OCI-LY3 (cell line): ENCODE measurements around the gene FAM131A.

Experiments used
- H2AFZ ChIP-seq: fragments of 200-600, 300-600 bp; shearing (Covaris generic); 2 replicates; pipeline ENCODE4 v1.6.0; 2014; ENCODE audit warnings: antibody characterized with exemption, low read depth, low read length
- H3K27ac ChIP-seq: fragments of 200-600, 300-600 bp; sonication (generic); 2 replicates; pipeline ENCODE4 v1.5.1; 2014; ENCODE audit warnings: mild to moderate bottlenecking, low read length, moderate library complexity, mixed read lengths
- H3K27me3 ChIP-seq: fragments of 200-600, 300-600 bp; sonication (generic); 2 replicates; pipeline ENCODE4 v1.6.1; 2014; ENCODE audit warnings: low read depth, low read length, mixed read lengths
- H3K36me3 ChIP-seq: fragments of 200-600, 300-600 bp; sonication (generic); replicated peaks from 2 replicates; pipeline ENCODE3; 2014; ENCODE audit warnings: low read depth, low read length, mixed read lengths
- H3K4me1 ChIP-seq: fragments of 300-600, 200-600 bp; sonication (generic); 2 replicates; pipeline ENCODE4 v1.6.1; 2014; ENCODE audit warnings: low read length, mixed read lengths
- H3K4me2 ChIP-seq: fragments of 200-600, 300-600 bp; sonication (generic); 2 replicates; pipeline ENCODE4 v1.6.1; 2014; ENCODE audit warnings: low read length, mixed read lengths
- H3K4me3 ChIP-seq: fragments of 300-600, 200-600 bp; sonication (generic); 2 replicates; pipeline ENCODE4 v1.5.1; 2014; ENCODE audit warnings: antibody characterized with exemption, mild to moderate bottlenecking, low read length, moderate library complexity
- H3K79me2 ChIP-seq: fragments of 300-600, 200-600 bp; shearing (Covaris generic); 2 replicates; pipeline ENCODE4 v1.6.1; 2014; ENCODE audit warnings: mild to moderate bottlenecking, low read length, mixed read lengths
- H3K9ac ChIP-seq: fragments of 300-600, 200-600 bp; shearing (Covaris generic); 2 replicates; pipeline ENCODE4 v1.6.0; 2014; ENCODE audit warnings: mild to moderate bottlenecking, low read length, moderate library complexity
- H3K9me3 ChIP-seq: fragments of 200-600, 300-600 bp; shearing (Covaris generic); 2 replicates; pipeline ENCODE4 v1.6.1; 2014; ENCODE audit warnings: low read length, mixed read lengths; ENCODE audit not compliant: insufficient read depth
- H4K20me1 ChIP-seq: fragments of 200-600, 300-600 bp; sonication (generic); 2 replicates; pipeline ENCODE4 v1.6.1; 2016; ENCODE audit warnings: low read length, mixed read lengths; ENCODE audit not compliant: insufficient read depth
- EZH2phosphoT487 ChIP-seq: fragments of 200-600 bp; shearing (Covaris generic); IDR thresholded peaks from 2 replicates; pipeline ENCODE4 v1.6.1; 2018; ENCODE audit warnings: antibody characterized with exemption, mixed run types, low read depth
- TF ChIP-seq, protein P1 (sequence below): fragments of 200-600, 300-600 bp; sonication (generic); IDR thresholded peaks from 2 replicates; pipeline ENCODE4 v1.5.1; 2014; ENCODE audit warnings: antibody characterized with exemption, low read length, low read depth

FAM131A gene

DNA sequence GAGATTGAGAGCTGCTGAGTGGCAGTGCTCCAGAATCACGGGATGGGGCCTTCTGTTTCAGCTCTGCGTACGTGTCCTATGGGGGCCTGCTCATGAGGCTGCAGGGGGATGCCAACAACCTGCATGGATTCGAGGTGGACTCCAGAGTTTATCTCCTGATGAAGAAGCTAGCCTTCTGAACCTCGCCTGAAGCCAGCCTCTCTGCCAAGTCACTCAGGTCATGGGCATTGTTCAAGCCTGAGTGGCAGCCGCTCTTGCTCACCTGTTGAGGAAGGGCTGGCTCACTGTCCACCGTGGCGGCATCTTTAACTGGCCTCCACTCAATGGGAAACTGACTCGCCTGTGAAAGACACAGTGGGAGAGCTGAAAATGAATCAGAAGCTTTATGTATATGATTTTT lies 30.7 kb downstream of the FAM131A start:
- Histone ChIP-seq H4K20me1 (0 out of 2 replicates have a peak, but pooled peaks cover 4% of the 10 kb centered on the region), H3K9me3 (no peaks in the 10 kb centered on the region), H3K4me2 (no peak overlapping the region), H3K79me2 (peaks cover 22% of the 10 kb centered on the region), H3K36me3 (peaks cover 39% of the 10 kb centered on the region), H3K27ac (no peak overlapping the region), H3K27me3 (no peaks in the 10 kb centered on the region), H2AFZ (no peak overlapping the region), H3K4me3 (no peak overlapping the region), H3K4me1 (peaks cover 9% of the 10 kb centered on the region), H3K9ac (no peak overlapping the region)
- TF ChIP-seq EZH2phosphoT487, result no peak
- TF ChIP-seq, protein P1, sequence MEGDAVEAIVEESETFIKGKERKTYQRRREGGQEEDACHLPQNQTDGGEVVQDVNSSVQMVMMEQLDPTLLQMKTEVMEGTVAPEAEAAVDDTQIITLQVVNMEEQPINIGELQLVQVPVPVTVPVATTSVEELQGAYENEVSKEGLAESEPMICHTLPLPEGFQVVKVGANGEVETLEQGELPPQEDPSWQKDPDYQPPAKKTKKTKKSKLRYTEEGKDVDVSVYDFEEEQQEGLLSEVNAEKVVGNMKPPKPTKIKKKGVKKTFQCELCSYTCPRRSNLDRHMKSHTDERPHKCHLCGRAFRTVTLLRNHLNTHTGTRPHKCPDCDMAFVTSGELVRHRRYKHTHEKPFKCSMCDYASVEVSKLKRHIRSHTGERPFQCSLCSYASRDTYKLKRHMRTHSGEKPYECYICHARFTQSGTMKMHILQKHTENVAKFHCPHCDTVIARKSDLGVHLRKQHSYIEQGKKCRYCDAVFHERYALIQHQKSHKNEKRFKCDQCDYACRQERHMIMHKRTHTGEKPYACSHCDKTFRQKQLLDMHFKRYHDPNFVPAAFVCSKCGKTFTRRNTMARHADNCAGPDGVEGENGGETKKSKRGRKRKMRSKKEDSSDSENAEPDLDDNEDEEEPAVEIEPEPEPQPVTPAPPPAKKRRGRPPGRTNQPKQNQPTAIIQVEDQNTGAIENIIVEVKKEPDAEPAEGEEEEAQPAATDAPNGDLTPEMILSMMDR, result no peak

DNA sequence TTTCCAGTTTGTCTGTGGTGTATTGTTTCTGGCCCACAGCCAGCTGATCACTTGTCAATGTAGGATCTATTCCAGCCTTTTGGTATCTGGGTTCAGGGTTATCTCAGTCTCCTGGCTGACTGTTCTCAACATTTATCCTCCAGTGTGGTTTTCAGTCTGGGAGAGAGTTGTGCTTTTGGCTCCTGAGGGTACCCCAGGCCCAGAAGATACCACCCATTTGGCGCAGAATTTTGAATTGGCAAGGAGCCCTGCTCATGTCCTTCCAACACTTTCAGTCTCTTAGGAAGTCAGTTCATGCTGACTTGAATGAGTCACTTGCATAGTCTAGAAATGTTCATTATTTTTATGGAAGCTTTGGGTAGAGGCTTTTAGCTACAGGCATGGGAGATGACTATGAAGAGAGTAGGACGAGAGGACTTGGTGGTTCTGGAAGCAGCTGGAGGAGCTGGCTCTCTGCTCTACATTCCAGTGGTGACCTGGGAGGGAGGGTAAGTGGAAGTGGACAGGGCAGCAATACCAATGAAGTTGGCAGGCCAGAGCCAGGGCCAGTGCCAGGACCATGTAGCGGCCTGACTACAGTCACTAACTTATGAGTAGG lies 31.3 kb downstream of the FAM131A start:
- Histone ChIP-seq H3K4me3 (no peak overlapping the region), H3K36me3 (peaks cover 39% of the 10 kb centered on the region), H3K4me2 (no peak overlapping the region)

DNA sequence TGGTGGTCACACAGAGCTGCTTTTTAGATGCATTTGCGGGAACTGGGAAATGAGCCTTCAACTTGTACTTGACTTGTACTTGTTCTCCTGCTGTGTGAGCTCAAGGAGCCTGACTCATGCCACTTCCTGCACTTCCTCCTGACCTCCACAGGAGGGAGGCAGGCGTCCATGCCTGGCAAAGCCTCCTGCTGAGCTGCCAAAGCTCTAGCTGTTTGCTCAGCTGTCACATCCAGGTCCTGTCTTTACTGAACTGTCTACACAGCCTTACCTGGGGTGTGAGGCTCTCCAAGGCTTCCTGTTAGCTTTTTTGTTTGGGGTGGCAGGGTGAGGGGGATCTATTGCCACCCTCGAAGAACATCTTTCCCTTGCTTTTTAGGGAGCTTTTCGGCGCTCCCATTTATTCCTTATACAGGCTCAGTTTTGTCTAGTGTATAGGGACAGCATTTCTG lies 34.2 kb downstream of the FAM131A start:
- Histone ChIP-seq H3K4me1 (no peaks in the 10 kb centered on the region), H4K20me1 (no peaks in the 10 kb centered on the region), H3K27ac (no peak overlapping the region), H2AFZ (no peak overlapping the region), H3K27me3 (peaks cover 3% of the 10 kb centered on the region; the same call in 1 of the 2 replicates), H3K36me3 (peaks cover 25% of the 10 kb centered on the region), H3K4me3 (no peak overlapping the region), H3K9ac (no peak overlapping the region), H3K9me3 (no peaks in the 10 kb centered on the region), H3K79me2 (no peaks in the 10 kb centered on the region), H3K4me2 (no peak overlapping the region)
- TF ChIP-seq EZH2phosphoT487, result no peak
- TF ChIP-seq, protein P1, result peak; percentile 67

More for the DNA sequence above, 31.3 kb downstream of the FAM131A start:
- Histone ChIP-seq H2AFZ (no peak overlapping the region), H3K9ac (no peak overlapping the region), H3K27ac (no peak overlapping the region), H3K27me3 (no peaks in the 10 kb centered on the region), H3K79me2 (peaks cover 17% of the 10 kb centered on the region), H4K20me1 (0 out of 2 replicates have a peak, but pooled peaks cover 4% of the 10 kb centered on the region), H3K4me1 (peaks cover 9% of the 10 kb centered on the region), H3K9me3 (no peaks in the 10 kb centered on the region)
- TF ChIP-seq EZH2phosphoT487, result no peak
- TF ChIP-seq, protein P1, result no peak

DNA sequence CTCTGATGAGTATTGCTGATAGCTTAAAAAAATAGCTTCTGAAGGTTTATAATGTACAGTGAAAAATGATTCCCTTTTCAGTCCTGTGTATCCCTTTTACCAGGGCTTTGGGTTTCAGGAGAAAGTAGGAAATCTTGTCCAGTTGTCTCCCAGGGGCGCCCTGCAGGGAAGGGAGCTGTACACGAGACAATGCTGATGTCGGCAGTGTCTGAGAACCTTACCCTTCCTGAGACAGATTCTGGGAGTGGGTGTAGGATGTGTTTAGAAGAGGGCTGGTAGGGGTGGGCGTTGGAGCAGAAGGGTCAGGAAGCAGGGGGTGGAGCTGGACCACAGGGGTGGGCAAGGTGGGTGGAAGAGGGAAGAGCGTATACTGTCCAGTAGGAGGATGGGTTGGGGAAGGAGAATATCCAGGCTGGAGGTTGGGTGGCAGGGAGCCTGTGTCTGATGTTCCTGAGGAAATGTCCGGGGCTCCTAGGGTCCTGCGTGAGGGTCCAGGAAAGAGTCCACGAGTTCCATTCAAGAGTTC lies 35.0 kb downstream of the FAM131A start:
- H3K4me2 ChIP-seq, result no peak overlapping the region
- H3K79me2 ChIP-seq, result no peaks in the 10 kb centered on the region
- no peak overlapping the region for H3K4me3 ChIP-seq
- H2AFZ ChIP-seq, result no peak overlapping the region
- H3K36me3 ChIP-seq, result peaks cover 22% of the 10 kb centered on the region
- peaks cover 3% of the 10 kb centered on the region; the same call in 1 of the 2 replicates for H3K27me3 ChIP-seq
- H3K4me1 ChIP-seq, result no peaks in the 10 kb centered on the region
- no peak overlapping the region for H3K9ac ChIP-seq
- no peak for TF ChIP-seq EZH2phosphoT487
- TF ChIP-seq, protein P1, result no peak
- no peaks in the 10 kb centered on the region for H4K20me1 ChIP-seq
- H3K27ac ChIP-seq, result no peak overlapping the region
- H3K9me3 ChIP-seq, result no peaks in the 10 kb centered on the region
